ENCODE data around the gene RAP1GAP. TPM values are rescaled to one million over a fixed set of nuclear protein-coding genes. Genes with fewer than 3 reads are reported as not detected.

RAP1GAP gene
- total and polyA plus RNA-seq, 2 of the 13 experiments (the other 11 are each of a cell fraction or from before 2014, with no cell fraction given): 11.9 to 37.5 TPM

GRCh38 chr1:21569820-21570527 is 99.2 kb downstream of the RAP1GAP start (continued):
- no peak for TF ChIP-seq ZNF609 (CRISPR knock-in tag; IDR thresholded peaks at IDR 0.05; ENCODE audit: borderline replicate concordance)
- no peak for TF ChIP-seq SP1 (IDR thresholded peaks at IDR 0.05)
- TF ChIP-seq SP1 (CRISPR knock-in tag; IDR thresholded peaks at IDR 0.05): no peak
- TF ChIP-seq ZNF576 (CRISPR knock-in tag; IDR thresholded peaks at IDR 0.05): no peak
- no peak for TF ChIP-seq ZNF546 (CRISPR knock-in tag; conservative IDR thresholded peaks at IDR 0.05)
- TF ChIP-seq NBN (conservative IDR thresholded peaks at IDR 0.05): no peak
- TF ChIP-seq MAFF (IDR thresholded peaks at IDR 0.05; ENCODE audit: low read depth, low read length): no peak
- TF ChIP-seq CHCHD3 (CRISPR knock-in tag; IDR thresholded peaks at IDR 0.05): no peak
- peak; percentile 45 for TF ChIP-seq NR2F6 (IDR thresholded peaks at IDR 0.05)
- peak; percentile 61 for TF ChIP-seq NR2F6 (CRISPR knock-in tag; IDR thresholded peaks at IDR 0.05)
- no peak for TF ChIP-seq BHLHE40 (IDR thresholded peaks at IDR 0.05; ENCODE audit: low read length)
- no peak for TF ChIP-seq TRIM22 (IDR thresholded peaks at IDR 0.05)
- no peak for TF ChIP-seq ZNF710 (CRISPR knock-in tag; IDR thresholded peaks at IDR 0.05; ENCODE audit: borderline replicate concordance)
- no peak for TF ChIP-seq MEIS2 (CRISPR knock-in tag; IDR thresholded peaks at IDR 0.05)
- no peak for TF ChIP-seq ESRRA (CRISPR knock-in tag; IDR thresholded peaks at IDR 0.05; ENCODE audit: low read depth)

Data from HepG2 (cell line).